ENCODE measurements around the gene CYB561D2.

The CYB561D2 gene

DNA sequence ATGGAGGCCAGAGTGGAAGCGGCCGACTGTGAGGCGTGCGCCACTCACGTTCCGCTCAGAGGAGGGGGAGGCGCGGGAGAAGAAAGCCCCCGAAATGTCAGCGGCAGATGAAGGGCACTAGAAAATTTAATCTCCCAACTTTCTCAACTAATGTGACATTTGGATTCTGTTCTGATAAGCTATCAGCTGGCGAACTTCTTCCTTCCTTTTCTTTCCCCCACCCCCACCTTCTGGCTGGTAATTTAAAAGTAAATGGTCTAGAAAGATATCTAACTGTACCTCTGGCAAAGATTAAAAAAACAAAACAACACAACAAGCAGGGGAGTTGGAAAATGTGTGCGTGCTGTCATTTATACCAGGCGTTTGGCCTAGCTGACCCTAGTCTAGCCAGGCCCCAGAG lies 35.1 kb downstream of the CYB561D2 start:
- TF ChIP-seq TARDBP (IDR thresholded peaks at IDR 0.05) (no peak), ELF4 (IDR thresholded peaks at IDR 0.05) (no peak), NFRKB (IDR thresholded peaks at IDR 0.05) (no peak), ZNF384 (IDR thresholded peaks at IDR 0.05) (no peak), FOXK2 (IDR thresholded peaks at IDR 0.05) (no peak), BHLHE40 (IDR thresholded peaks at IDR 0.05; ENCODE audit: borderline replicate concordance) (no peak), FOXM1 (IDR thresholded peaks at IDR 0.05; ENCODE audit: borderline replicate concordance) (no peak), LEF1 (IDR thresholded peaks at IDR 0.05; ENCODE audit: borderline replicate concordance) (no peak), L3MBTL2 (conservative IDR thresholded peaks at IDR 0.05) (no peak), HDGF (IDR thresholded peaks at IDR 0.05; ENCODE audit: borderline replicate concordance) (no peak)
- TF ChIP-seq, protein P1, sequence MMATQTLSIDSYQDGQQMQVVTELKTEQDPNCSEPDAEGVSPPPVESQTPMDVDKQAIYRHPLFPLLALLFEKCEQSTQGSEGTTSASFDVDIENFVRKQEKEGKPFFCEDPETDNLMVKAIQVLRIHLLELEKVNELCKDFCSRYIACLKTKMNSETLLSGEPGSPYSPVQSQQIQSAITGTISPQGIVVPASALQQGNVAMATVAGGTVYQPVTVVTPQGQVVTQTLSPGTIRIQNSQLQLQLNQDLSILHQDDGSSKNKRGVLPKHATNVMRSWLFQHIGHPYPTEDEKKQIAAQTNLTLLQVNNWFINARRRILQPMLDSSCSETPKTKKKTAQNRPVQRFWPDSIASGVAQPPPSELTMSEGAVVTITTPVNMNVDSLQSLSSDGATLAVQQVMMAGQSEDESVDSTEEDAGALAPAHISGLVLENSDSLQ (IDR thresholded peaks at IDR 0.05) = no peak
- POLR2A ChIA-PET = interaction anchor here (1.2 kb wide), 1 partner anchor 48 kb away, joined by 5 read pairs; no protein-coding TSS in a partner anchor
- no peak for DNase-seq (ENCODE audit: extremely low spot score)
- CTCF ChIA-PET = no interaction called here

DNA sequence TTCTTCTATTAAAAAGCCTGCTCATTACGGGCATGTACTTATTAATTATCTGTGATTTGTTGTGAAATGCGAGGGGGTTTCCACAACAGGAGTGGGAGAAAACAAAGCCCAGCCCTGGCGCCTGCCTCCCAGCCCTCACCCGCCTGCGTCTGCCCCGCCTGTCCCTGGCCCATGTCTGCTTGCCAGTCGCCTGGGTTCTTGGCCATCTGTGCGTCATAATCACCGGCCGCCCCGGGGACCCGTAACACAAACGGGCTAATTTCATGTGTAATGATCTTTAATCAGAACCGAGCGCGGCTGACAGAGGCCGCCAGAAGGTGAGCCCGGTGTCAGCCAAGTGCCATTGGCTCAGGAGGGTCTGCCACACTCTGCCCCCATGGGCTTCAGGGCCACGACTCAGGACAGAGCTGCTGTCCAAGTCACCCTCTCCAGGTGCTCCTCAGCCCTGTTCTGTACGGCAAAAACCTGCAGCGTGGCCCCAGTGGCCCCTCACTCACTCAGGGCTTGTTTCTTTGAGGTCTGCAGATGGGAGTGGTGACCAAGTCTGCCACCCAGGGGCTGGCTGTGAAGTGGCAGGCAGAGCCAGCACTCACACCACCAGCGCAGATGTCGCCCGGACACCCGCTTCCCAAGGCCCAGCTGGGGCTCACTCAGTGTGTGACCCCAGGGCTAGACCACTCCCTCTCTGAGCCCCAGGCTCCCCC lies 37.5 kb downstream of the CYB561D2 start:
- DNase-seq (ENCODE audit: extremely low spot score) = peak; percentile 56
- ChIA-PET POLR2A (no interaction called here), CTCF (interaction anchor here (1.3 kb wide), 1 partner anchor 17 kb away, joined by 3 read pairs; no protein-coding TSS in a partner anchor)
- TF ChIP-seq FOXA1 (IDR thresholded peaks at IDR 0.05) (no peak), FOXK2 (IDR thresholded peaks at IDR 0.05) (no peak), HDGF (IDR thresholded peaks at IDR 0.05; ENCODE audit: borderline replicate concordance) (no peak), NFRKB (IDR thresholded peaks at IDR 0.05) (no peak), CTBP1 (IDR thresholded peaks at IDR 0.05; ENCODE audit: borderline replicate concordance) (no peak), ARNT (IDR thresholded peaks at IDR 0.05) (no peak), SP1 (IDR thresholded peaks at IDR 0.05) (no peak), BHLHE40 (IDR thresholded peaks at IDR 0.05; ENCODE audit: borderline replicate concordance) (no peak)

DNA sequence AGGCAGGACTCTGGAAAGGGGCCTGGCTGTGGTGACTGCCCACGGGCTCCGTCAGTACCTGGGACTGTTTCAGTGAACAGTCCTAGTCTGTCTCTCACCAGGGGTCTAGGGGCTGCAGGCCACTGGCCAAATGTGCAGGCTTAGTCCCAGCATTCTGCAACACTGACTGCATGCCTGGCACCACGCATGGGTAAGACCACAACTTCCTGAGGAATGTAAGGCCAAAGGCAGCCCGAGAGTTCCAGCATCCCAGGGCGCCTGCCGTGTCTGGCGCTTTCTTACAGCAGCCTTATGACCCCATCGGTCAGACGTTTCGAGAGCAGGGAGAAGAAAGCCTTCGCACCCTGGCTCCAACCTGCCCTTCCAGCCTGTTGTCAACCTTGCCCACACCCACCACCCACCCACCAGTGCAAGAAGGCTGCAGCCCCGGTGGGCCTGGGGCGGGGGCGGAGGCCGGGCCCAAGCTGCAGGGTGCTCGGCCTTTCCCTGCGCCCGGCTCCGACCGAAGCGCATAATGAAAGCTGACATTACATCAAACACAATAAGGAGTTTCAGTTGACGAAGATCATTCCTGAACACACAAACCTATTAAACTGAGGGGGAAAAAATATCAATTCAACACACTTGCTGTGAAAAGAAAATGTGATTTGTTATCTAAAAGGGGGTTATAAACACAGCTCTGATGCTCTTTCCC lies 38.2 kb downstream of the CYB561D2 start:
- POLR2A ChIA-PET = no interaction called here
- CTCF ChIA-PET = no interaction called here

DNA sequence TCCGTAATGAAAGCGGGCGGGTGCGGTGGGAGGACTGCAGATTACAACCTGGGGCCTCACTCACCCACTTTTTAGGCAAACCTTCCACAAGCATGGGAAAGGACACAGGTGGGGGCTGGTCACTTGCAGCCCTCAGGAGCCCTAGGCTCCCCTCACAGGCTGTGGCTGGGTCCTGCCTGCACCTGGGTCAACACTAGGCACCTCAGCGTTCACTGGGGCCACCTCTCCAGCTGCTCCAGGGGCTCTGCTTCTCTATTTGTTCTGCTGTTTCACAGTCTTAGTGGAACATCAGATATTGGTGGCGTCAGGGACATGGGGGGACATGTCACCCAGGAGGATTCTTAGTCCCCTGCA lies 38.7 kb downstream of the CYB561D2 start:
- ChIA-PET CTCF (no interaction called here), POLR2A (no interaction called here)
- no peak for DNase-seq (ENCODE audit: extremely low spot score)
- TF ChIP-seq FOXA1 (IDR thresholded peaks at IDR 0.05) = no peak

More for the DNA sequence above, 38.2 kb downstream of the CYB561D2 start:
- no peak for TF ChIP-seq LEF1 (IDR thresholded peaks at IDR 0.05; ENCODE audit: borderline replicate concordance)
- DNase-seq (ENCODE audit: extremely low spot score) = no peak

DNA sequence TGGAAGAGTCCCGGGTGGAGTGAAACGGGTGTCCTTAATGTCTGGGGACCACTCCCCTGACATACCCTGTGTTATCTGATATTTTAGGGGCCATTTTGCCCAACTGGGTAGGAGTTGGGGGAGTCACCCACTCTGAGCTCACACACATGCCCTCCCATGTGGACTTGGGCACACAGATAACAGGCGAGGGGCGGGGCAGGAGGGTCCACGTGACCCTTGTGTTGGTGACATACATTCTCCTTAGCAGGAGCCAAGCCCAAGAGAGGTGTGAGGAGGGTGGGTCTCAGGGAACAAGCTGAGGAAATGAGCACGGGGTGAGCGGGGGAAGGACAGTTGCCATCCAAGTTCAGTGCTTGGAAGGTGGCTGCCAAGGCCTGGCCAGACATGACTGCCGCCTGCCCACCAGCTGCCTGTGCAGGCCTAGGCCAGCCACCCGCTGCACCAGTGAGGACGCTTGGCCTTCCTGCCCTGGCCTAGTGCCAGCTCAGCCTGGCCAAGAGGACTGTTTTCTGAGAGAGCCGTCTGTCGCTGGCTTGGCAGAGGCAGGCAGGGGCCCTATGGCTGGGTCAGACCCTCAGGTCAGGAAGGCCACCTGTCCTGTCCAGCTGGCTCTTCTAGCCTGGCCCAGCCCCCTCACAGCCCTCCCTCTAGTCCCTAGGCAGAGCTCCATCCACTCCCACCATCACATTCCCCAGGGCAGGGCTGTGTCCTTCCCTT lies 40.0 kb downstream of the CYB561D2 start:
- DNase-seq (ENCODE audit: extremely low spot score) = no peak
- POLR2A ChIA-PET = interaction anchor here (1.3 to 1.4 kb wide), 2 partner anchors 40 to 53 kb away, joined by 3 read pairs; partner anchors contain the start of genes CYB561D2 and NPRL2
- TF ChIP-seq CTBP1 (IDR thresholded peaks at IDR 0.05; ENCODE audit: borderline replicate concordance) (no peak), HDGF (IDR thresholded peaks at IDR 0.05; ENCODE audit: borderline replicate concordance) (no peak), ELF4 (IDR thresholded peaks at IDR 0.05) (no peak), FOXM1 (IDR thresholded peaks at IDR 0.05; ENCODE audit: borderline replicate concordance) (no peak), NFRKB (IDR thresholded peaks at IDR 0.05) (no peak), SUZ12 (IDR thresholded peaks at IDR 0.05) (no peak), FOXA1 (IDR thresholded peaks at IDR 0.05) (no peak), BHLHE40 (IDR thresholded peaks at IDR 0.05; ENCODE audit: borderline replicate concordance) (no peak), ZNF384 (IDR thresholded peaks at IDR 0.05) (no peak), LEF1 (IDR thresholded peaks at IDR 0.05; ENCODE audit: borderline replicate concordance) (no peak), TARDBP (IDR thresholded peaks at IDR 0.05) (no peak), ARNT (IDR thresholded peaks at IDR 0.05) (no peak), SP1 (IDR thresholded peaks at IDR 0.05) (no peak), L3MBTL2 (conservative IDR thresholded peaks at IDR 0.05) (no peak), FOXK2 (IDR thresholded peaks at IDR 0.05) (no peak)
- TF ChIP-seq, protein P1 (IDR thresholded peaks at IDR 0.05) = no peak

DNA sequence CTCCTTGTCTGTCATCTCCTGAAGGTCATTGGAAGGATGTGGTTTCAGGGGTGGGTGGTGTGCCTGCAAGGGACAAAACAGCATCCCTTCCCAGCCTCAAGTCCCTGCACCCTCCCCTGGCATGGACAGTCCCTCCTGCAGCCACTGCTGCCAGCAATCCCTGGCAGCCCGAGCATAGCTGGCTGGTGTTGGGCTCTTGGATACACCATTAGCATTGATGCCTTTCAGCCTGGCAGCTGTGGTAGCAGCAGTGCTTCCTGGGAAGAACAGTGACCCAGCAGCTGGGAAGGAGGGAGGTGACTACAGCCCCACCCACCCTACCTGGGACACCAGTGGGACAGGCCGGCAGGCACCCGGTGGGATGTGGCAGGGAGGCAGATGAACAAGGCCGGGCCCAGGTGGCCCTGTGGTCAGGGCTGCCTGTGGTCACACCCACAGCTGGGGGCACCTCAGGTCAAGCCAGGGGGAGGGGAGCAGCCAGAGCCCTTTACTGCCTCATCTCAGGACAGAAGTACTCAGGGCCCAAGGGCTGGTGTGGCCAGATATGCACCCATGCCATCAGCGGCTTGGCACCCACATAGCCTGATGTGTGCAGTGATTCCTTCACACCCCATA lies 41.5 kb downstream of the CYB561D2 start:
- TF ChIP-seq HDGF (IDR thresholded peaks at IDR 0.05; ENCODE audit: borderline replicate concordance) (no peak), BHLHE40 (IDR thresholded peaks at IDR 0.05; ENCODE audit: borderline replicate concordance) (no peak), TARDBP (IDR thresholded peaks at IDR 0.05) (no peak), ARNT (IDR thresholded peaks at IDR 0.05) (no peak), NFRKB (IDR thresholded peaks at IDR 0.05) (no peak), CTBP1 (IDR thresholded peaks at IDR 0.05; ENCODE audit: borderline replicate concordance) (no peak), ELF4 (IDR thresholded peaks at IDR 0.05) (no peak)
- TF ChIP-seq, protein P1 (IDR thresholded peaks at IDR 0.05) = no peak
- ChIA-PET CTCF (interaction anchor here (0.8 kb wide), 1 partner anchor 22 kb away, joined by 3 read pairs; no protein-coding TSS in a partner anchor), POLR2A (no interaction called here)
- DNase-seq (ENCODE audit: extremely low spot score) = no peak

More for the DNA sequence above, 40.0 kb downstream of the CYB561D2 start:
- CTCF ChIA-PET = no interaction called here

Measured in HEK293T (cell line).